Activated naive CD4-positive, alpha-beta T cell treated with anti-CD3 and anti-CD28 coated beads, Interleukin-2, amount 50 U/mL, for 16 hours (primary cell): ENCODE results near the gene RBM4B.

Source experiments
- DNase-seq: peaks from one replicate; pipeline ENCODE4 v3.0.0-alpha.2; 2020

Gene RBM4B

DNA sequence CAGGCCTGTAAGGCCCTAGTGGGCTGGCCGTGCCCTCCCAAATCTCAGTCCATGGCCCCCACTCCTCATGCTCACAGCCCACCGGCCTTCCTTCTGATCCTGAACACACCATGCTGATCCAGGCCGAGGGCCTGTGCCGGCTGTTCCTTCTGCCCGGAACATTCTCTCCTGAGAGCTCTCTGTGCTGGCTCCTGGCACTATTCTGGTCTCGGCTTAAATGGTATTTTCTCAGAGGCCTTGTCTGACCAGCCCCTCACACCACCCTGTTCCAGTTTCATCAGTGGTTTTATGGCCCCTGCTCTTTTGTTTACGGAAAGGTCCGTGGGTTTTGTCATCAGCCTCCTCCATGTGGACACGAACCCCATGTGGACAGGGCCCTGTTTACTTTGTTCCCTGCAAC, 29.3 kb upstream of the RBM4B start:
- no peak for DNase-seq

DNA sequence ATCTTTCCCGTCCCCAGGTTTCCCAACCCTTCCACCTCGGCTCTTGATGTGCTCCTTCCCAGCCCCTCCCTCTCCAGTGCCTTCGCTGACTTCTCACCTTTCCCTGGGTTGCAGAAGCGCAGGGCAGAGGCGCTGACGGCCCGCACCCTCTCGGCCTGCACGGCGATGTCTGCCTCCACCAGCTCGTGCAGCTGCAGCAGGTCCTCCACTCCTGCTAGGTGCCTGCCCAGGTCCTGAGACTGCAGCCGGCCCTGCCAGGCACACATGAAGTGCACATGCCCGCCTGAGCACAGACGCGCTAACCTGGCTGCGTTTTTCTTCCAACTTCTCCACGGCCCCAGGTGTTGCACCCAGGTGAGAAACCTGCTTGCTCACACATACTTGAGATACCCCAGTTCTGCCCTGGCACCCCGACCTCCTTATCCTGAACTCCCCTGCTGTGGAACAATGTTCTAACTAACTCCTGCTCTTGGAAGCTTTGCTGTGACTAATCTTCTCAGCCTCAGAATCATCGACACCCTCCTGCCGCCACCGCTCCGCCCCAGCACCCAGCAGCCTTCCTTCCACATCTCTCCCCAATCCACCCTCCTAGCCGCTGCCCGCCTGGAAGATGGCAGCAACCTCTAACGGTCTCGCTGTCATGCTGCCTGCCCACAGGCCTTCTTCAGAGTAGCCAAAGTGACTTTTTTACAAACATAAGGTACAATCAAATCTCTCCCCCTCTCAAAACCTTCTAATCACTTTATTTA, 28.1 kb upstream of the RBM4B start:
- DNase-seq = no peak

- no peak for DNase-seq
These were observed 27.1 kb upstream of the RBM4B start for GRCh38 chr11:66704659-66705360.

DNA sequence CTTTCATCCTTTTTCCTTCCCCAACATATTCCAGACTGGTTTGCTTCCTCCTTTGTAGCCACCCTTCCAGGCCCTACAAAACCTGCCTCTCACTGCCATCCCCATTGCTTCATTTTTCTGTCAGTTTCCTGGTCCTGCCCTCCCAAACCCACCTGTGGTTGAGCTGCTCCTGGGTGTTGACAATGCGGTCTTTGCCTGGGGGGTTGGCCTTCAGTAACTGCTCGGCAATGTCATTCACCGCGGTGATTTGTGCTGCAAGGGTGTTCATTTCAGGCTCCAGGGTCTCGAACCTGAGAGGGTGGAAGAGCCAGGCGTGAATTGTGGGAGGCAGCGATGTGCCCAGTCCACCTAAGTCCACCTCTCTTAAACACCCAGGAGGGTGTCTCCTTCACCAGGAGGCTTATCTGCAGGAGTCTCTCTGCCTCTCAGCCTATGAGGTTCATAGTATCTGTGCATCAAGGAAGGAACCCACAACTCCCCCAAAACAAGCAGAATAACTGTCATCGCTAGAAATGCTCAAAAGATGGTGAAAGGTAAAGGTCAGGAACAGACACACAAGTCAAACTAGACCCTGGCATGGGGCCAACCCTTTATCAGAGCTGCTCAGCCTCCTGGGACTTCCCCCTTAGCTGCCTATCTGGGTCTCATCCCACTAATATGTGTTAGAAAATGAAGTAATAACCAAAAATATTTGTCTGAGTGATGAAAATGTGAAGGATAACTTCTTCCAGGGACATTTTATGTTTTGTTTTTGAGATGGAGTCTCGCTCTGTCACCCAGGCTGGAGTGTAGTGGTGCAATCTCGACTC, 23.9 kb upstream of the RBM4B start:
- DNase-seq = no peak

- DNase-seq = no peak
These were observed 23.1 kb upstream of the RBM4B start for GRCh38 chr11:66700742-66701141.

GRCh38 chr11:66700337-66700736, 22.6 kb upstream of the RBM4B start:
- DNase-seq = no peak

- DNase-seq = no peak
These were observed 20.8 kb upstream of the RBM4B start for GRCh38 chr11:66698491-66698890.

DNA sequence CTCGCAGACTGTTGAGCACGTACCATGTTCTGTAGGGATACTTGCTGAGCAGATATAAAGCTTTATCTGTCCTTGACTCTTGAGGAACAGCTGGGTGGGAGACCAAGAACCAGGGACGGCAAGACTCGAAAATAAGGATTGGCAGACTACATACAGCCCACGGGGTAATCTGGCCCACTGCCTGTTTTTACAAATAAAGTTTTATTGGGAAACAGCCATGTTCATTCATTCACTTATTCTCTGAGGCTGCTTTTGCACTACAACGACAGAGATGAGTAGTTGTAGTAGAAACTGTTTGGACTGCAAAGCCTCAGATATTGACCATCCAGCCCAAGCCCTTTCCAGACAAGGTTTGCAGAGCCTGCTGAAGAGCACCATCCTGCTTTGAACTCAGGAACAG, 20.3 kb upstream of the RBM4B start:
- no peak for DNase-seq

- DNase-seq = no peak
These were observed 18.5 kb upstream of the RBM4B start for GRCh38 chr11:66696146-66696545.

DNA sequence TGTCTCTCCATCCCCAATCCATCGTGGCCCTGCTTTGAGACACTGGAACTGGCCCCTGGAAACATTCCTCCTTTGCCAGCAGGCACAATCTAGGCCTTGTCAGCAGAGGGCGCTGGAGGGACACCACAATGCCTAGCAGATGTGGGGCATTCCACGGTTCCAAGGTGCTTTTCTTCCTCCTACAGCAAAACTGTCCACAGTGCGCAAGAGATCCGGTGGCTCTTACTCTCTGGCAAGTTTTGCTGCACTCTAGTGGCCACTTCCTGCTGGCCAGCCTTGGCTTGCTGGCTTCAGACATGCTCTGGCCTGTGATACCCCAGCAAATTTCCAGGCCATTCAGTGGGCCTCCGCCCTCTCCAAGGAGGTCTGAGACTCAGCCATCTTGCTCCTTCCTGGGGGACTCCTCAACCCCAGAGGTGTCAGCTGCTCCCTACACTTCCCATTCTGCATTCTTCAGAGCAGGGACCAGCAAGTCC, 17.1 kb upstream of the RBM4B start:
- peak; percentile 83 for DNase-seq

DNA sequence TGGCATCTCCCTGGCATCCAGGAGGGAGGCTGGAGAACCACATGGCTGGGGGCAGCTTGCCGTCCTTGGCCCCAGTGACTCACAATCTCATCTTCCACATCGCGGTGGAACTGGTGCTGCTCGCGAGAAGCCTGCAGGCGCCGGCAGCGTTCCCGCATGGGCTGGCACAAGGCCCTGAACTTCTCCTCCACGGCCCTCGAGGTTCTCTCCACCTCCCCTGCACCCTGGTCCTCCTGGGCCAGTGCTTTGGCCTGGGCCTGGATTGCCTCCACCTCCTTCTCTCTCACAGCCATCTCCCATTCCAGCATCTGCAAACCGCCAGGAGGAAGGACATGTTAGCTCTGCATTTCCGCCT, 16.3 kb upstream of the RBM4B start:
- DNase-seq = no peak

- no peak for DNase-seq
These were observed 15.8 kb upstream of the RBM4B start for GRCh38 chr11:66693356-66694055.

- no peak for DNase-seq
These were observed 15.2 kb upstream of the RBM4B start for GRCh38 chr11:66692871-66693331.

GRCh38 chr11:66692446-66692845, 14.8 kb upstream of the RBM4B start:
- no peak for DNase-seq

- no peak for DNase-seq
These were observed 13.8 kb upstream of the RBM4B start for GRCh38 chr11:66691311-66691980.

GRCh38 chr11:66689661-66690590, 12.2 kb upstream of the RBM4B start:
- DNase-seq = no peak

- DNase-seq = no peak
These were observed 11.2 kb upstream of the RBM4B start for GRCh38 chr11:66688561-66689534.

- DNase-seq = no peak
These were observed 10.2 kb upstream of the RBM4B start for GRCh38 chr11:66687831-66688281.

GRCh38 chr11:66686801-66687750, 9.4 kb upstream of the RBM4B start:
- DNase-seq = no peak
